ENCODE data around the gene AMIGO1.

AMIGO1 gene

GRCh38 chr1:109508001-109508872, 1.3 kb downstream of the AMIGO1 start:
- no peak for DNase-seq (ENCODE audit: low read depth, low spot score)
- H3K27ac ChIP-seq = no peak overlapping the region

- DNase-seq (ENCODE audit: low read depth, low spot score) = no peak
- no peak overlapping the region for H3K27ac ChIP-seq
These were observed 4.6 kb downstream of the AMIGO1 start for GRCh38 chr1:109504974-109505373.

- no peak overlapping the region for H3K27ac ChIP-seq
These were observed 5.6 kb downstream of the AMIGO1 start for GRCh38 chr1:109503935-109504334.

GRCh38 chr1:109502364-109502851, 7.1 kb downstream of the AMIGO1 start:
- no peak overlapping the region for H3K27ac ChIP-seq
- DNase-seq (ENCODE audit: low read depth, low spot score) = no peak

More at GRCh38 chr1:109503935-109504334, 5.6 kb downstream of the AMIGO1 start:
- no peak for DNase-seq (ENCODE audit: low read depth, low spot score)

GRCh38 chr1:109501644-109502363, 7.7 kb downstream of the AMIGO1 start:
- DNase-seq (ENCODE audit: low read depth, low spot score) = no peak
- H3K27ac ChIP-seq = no peak overlapping the region

GRCh38 chr1:109500941-109501381, 8.6 kb downstream of the AMIGO1 start:
- H3K27ac ChIP-seq = no peak overlapping the region
- DNase-seq (ENCODE audit: low read depth, low spot score) = no peak

- H3K27ac ChIP-seq = peak overlapping the region; percentile 57
- no peak for DNase-seq (ENCODE audit: low read depth, low spot score)
These were observed 9.6 kb downstream of the AMIGO1 start for GRCh38 chr1:109499661-109500536.

- H3K27ac ChIP-seq = peak overlapping the region; percentile 57
- no peak for DNase-seq (ENCODE audit: low read depth, low spot score)
These were observed 10.4 kb downstream of the AMIGO1 start for GRCh38 chr1:109499081-109499480.

GRCh38 chr1:109498161-109498801, 11.2 kb downstream of the AMIGO1 start:
- DNase-seq (ENCODE audit: low read depth, low spot score) = no peak
- no peak overlapping the region for H3K27ac ChIP-seq

GRCh38 chr1:109497449-109498160, 11.9 kb downstream of the AMIGO1 start:
- no peak overlapping the region for H3K27ac ChIP-seq
- DNase-seq (ENCODE audit: low read depth, low spot score) = no peak

GRCh38 chr1:109495738-109496137, 13.8 kb downstream of the AMIGO1 start:
- H3K27ac ChIP-seq = no peak overlapping the region
- no peak for DNase-seq (ENCODE audit: low read depth, low spot score)

GRCh38 chr1:109493805-109494539, 15.6 kb downstream of the AMIGO1 start, which contains the start of gene CYB561D1:
Gene CYB561D1, plus strand, starts transcription at chr1:109494094. Its CDS starts 46 bp downstream, at chr1:109494140.
- H3K27ac ChIP-seq = peak within 1 kb of the TSS; percentile 50
- DNase-seq (ENCODE audit: low read depth, low spot score) = no peak

GRCh38 chr1:109493227-109493626, 16.3 kb downstream of the AMIGO1 start:
- no peak overlapping the region for H3K27ac ChIP-seq

GRCh38 chr1:109492779-109493178, 16.7 kb downstream of the AMIGO1 start:
- no peak for DNase-seq (ENCODE audit: low read depth, low spot score)
- no peak overlapping the region for H3K27ac ChIP-seq

More at GRCh38 chr1:109493227-109493626, 16.3 kb downstream of the AMIGO1 start:
- DNase-seq (ENCODE audit: low read depth, low spot score) = no peak

- no peak overlapping the region for H3K27ac ChIP-seq
- DNase-seq (ENCODE audit: low read depth, low spot score) = no peak
These were observed 18.2 kb downstream of the AMIGO1 start for GRCh38 chr1:109491372-109491771.

- H3K27ac ChIP-seq = no peak overlapping the region
- DNase-seq (ENCODE audit: low read depth, low spot score) = no peak
These were observed 18.6 kb downstream of the AMIGO1 start for GRCh38 chr1:109490934-109491302.

- DNase-seq (ENCODE audit: low read depth, low spot score) = no peak
- no peak overlapping the region for H3K27ac ChIP-seq
These were observed 19.2 kb downstream of the AMIGO1 start for GRCh38 chr1:109490029-109490933.
